Activated T-helper 17 cell treated with anti-CD3 and anti-CD28 coated beads, Interleukin-2, amount 50 U/mL, for 72 hours (primary cell): ENCODE results near the gene DZIP1. TPM values are rescaled to one million over a fixed set of nuclear protein-coding genes. Genes with fewer than 3 reads are reported as not detected.
"Not testable (repeated sequence)": the region's sequence is repeated elsewhere in the genome, so short reads cannot be mapped to it uniquely, and the experiment has no call there.

Experiments
- ATAC-seq: fragments of 150-1000 bp; cut with Tn5 transposase; replicated peaks from 2 replicates; pipeline ENCODE4 v1.10.0; 2021; ENCODE audit warnings: mild to moderate bottlenecking, moderate library complexity
- H3K27ac Mint-ChIP-seq: one replicate; pipeline ENCODE4 v1.8.0; 2022; ENCODE audit warnings: mixed read lengths
- H3K27me3 Mint-ChIP-seq: one replicate; pipeline ENCODE4 v1.8.0; 2022; ENCODE audit warnings: mixed read lengths
- H3K36me3 Mint-ChIP-seq: one replicate; pipeline ENCODE4 v1.8.0; 2022; ENCODE audit warnings: low read depth, mild to moderate bottlenecking, mixed read lengths
- H3K4me1 Mint-ChIP-seq: one replicate; pipeline ENCODE4 v1.8.0; 2022; ENCODE audit warnings: mixed read lengths
- H3K4me3 Mint-ChIP-seq: one replicate; pipeline ENCODE4 v1.8.0; 2022; ENCODE audit warnings: mild to moderate bottlenecking, mixed read lengths
- H3K9me3 Mint-ChIP-seq: one replicate; pipeline ENCODE4 v1.8.0; 2022; ENCODE audit warnings: mixed read lengths
- total RNA-seq, 2 donors: library from RNA; stranded (reverse); gene quantifications; one replicate each; pipeline ENCODE4 v1.2.3, GENCODE V29; 2022

Gene DZIP1, protein sequence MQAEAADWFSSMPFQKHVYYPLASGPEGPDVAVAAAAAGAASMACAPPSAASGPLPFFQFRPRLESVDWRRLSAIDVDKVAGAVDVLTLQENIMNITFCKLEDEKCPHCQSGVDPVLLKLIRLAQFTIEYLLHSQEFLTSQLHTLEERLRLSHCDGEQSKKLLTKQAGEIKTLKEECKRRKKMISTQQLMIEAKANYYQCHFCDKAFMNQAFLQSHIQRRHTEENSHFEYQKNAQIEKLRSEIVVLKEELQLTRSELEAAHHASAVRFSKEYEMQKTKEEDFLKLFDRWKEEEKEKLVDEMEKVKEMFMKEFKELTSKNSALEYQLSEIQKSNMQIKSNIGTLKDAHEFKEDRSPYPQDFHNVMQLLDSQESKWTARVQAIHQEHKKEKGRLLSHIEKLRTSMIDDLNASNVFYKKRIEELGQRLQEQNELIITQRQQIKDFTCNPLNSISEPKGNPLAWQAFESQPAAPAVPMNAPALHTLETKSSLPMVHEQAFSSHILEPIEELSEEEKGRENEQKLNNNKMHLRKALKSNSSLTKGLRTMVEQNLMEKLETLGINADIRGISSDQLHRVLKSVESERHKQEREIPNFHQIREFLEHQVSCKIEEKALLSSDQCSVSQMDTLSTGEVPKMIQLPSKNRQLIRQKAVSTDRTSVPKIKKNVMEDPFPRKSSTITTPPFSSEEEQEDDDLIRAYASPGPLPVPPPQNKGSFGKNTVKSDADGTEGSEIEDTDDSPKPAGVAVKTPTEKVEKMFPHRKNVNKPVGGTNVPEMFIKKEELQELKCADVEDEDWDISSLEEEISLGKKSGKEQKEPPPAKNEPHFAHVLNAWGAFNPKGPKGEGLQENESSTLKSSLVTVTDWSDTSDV
- not detected for total RNA-seq

DNA sequence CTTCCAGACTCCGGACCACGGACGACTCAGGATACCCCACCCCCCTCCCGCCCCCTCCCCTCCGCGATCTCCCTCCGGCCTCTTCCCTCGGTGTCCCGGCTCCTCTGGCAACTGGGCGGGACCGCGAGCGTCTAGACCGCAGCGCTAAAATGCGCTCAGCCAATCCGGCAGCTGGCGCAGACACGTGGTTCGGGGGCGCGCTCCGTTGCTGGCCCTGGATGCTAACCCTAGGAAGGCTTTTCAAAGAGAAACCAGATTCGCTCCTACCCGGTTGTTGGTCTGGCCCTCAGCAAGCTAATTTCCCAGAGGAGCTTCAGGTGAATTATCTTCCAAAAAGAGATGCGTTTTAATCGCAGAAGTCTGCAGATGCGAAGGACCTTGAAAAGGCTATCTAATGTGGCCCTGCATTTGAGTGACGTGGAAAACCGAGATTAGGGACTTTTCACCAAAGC lies at the start of gene DZIP1:
Gene DZIP1, minus strand, starts transcription at position 106 of the 452 bp plus-strand sequence. CDS start 2,677 bp downstream, outside the sequence.
- Mint-ChIP-seq H3K27me3 (peaks cover 29% of the 10 kb centered on the region), H3K27ac (no peak within 1 kb of the TSS), H3K9me3 (no peaks in the 10 kb centered on the region), H3K4me3 (peak within 1 kb of the TSS; percentile 62), H3K4me1 (no peaks in the 10 kb centered on the region), H3K36me3 (no peaks in the 10 kb centered on the region)
- peak; percentile 31 for ATAC-seq

DNA sequence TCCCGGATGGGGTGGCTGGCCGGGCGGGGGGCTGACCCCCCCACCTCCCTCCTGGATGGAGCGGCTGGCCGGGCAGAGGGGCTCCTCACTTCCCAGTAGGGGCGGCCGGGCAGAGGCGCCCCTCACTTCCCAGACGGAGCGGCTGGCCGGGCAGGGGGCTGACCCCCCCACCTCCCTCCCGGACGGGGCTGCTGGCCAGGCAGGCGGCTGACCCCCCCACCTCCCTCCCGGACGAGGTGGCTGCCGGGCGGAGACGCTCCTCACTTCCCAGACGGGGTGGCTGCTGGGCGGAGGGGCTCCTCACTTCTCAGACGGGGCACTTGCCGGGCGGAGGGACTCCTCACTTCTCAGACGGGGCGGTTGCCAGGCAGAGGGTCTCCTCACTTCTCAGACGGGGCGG lies 46.5 kb upstream of the DZIP1 start:
- not testable (repeated sequence) for ATAC-seq, H3K27me3 Mint-ChIP-seq, H3K27ac Mint-ChIP-seq, H3K4me3 Mint-ChIP-seq, H3K36me3 Mint-ChIP-seq, H3K9me3 Mint-ChIP-seq
- H3K4me1 Mint-ChIP-seq = peaks cover 28% of the 10 kb centered on the region

DNA sequence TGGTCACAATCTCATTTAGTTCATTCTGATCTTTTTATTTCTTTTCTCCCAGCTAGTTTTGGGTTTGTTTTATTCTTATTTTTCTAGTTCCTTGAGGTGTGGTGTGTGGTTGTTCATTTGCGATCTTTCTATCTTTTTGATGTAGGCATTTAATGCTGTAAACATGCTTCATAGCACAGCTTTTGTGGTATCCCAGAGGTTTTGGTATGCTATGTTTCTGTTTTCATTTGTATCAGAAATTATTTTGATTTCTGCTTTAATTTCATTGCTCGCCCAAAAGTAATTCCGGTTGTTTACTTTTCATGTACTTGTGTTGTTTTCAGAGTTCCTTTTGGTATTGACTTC lies 45.0 kb upstream of the DZIP1 start:
- Mint-ChIP-seq H3K36me3 (no peaks in the 10 kb centered on the region), H3K27ac (peak overlapping the region; percentile 76), H3K4me1 (peaks cover 35% of the 10 kb centered on the region), H3K27me3 (no peaks in the 10 kb centered on the region), H3K4me3 (peak overlapping the region; percentile 37), H3K9me3 (peaks cover 7% of the 10 kb centered on the region)
- ATAC-seq = peak; percentile 20

DNA sequence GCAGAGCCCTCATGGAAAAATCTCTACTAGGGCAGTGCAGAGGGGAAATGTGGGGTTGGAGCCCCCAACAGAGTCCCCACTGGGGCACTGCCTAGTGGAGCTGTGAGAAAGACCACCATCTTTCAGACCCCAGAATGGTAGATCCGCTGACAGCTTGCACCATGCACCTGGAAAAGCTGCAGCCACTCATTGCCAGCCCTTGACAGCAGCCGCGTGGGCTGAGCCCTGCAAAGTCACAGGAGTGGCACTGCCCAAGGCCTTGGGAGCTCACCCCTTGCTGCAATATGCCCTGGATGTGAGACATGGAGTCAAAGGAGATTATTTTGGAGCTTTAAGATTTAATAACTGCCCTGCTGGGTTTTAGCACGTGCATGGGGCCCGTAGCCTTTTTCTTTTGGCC lies 40.5 kb upstream of the DZIP1 start:
- Mint-ChIP-seq H3K4me1 (peaks cover 59% of the 10 kb centered on the region), H3K36me3 (peaks cover 22% of the 10 kb centered on the region)
- H3K27ac Mint-ChIP-seq, H3K27me3 Mint-ChIP-seq, H3K9me3 Mint-ChIP-seq, H3K4me3 Mint-ChIP-seq, ATAC-seq: not testable (repeated sequence)

DNA sequence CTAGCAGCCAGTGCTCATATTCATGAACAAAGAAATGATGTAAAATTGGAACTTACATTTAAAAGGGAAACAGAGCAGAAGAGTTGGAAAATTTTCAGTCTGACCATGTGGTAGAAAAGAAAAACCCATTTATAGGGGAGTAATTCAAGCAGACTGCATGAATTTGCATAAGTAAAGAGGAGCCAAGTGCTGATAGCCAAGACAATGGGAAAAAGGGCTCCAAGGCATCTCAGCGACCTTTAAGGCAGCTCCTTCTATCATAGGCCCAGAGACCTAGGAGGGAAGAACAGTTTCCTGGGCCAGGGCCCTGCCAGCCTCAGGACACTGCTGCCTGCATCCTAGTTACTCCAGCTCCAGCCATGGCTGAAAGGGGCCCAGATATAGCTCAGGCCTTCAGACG lies 39.9 kb upstream of the DZIP1 start:
- peaks cover 59% of the 10 kb centered on the region for H3K4me1 Mint-ChIP-seq
- H3K4me3 Mint-ChIP-seq = no peak overlapping the region
- no peaks in the 10 kb centered on the region for H3K27me3 Mint-ChIP-seq
- H3K9me3 Mint-ChIP-seq = peaks cover 7% of the 10 kb centered on the region
- H3K27ac Mint-ChIP-seq = no peak overlapping the region
- peaks cover 26% of the 10 kb centered on the region for H3K36me3 Mint-ChIP-seq
- ATAC-seq = no peak

DNA sequence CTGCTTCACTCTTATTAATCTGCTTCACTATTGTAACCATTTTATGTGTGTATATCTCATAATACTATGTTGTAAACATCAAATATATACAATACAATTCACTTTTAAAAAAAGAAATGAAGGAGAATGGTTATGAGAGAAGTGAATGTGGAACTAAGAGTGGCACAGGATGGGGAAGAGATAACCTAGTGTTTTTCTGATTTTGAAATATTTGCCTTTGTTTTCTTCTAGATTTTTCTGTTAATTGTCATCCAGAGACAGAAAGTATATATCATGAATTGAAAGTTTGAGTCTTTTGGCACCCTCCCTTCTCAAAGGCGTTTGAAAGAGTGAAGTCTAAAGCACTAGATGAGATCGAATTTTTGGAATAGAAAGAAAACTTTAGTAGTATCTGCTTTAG lies 35.2 kb upstream of the DZIP1 start:
- no peaks in the 10 kb centered on the region for H3K9me3 Mint-ChIP-seq
- ATAC-seq = no peak
- peak overlapping the region; percentile 98 for H3K4me3 Mint-ChIP-seq
- H3K27ac Mint-ChIP-seq = peak overlapping the region; percentile 57
- H3K36me3 Mint-ChIP-seq = peaks cover 31% of the 10 kb centered on the region
- H3K4me1 Mint-ChIP-seq = peaks cover 50% of the 10 kb centered on the region
- no peaks in the 10 kb centered on the region for H3K27me3 Mint-ChIP-seq

DNA sequence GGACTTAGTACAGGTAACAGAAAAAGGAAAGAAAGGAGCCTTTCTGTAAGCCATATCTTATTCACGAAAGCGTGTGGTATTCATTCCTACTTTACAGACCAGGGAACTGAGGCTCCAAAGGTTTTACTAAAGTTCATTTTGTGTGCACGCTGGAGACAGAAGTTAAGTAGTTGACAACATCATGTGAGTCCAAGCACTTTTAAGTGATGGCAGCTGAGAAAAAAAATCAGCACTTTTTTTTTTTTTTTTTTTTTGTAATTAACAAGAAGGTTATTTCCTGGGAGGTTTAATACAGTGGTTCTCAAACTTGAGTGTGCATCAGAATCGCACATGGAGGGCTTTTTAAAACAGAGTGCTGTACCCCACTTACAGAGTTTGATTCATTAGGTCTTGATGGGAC lies 34.5 kb upstream of the DZIP1 start:
- H3K27ac Mint-ChIP-seq = peak overlapping the region; percentile 79
- peaks cover 27% of the 10 kb centered on the region for H3K36me3 Mint-ChIP-seq
- no peaks in the 10 kb centered on the region for H3K27me3 Mint-ChIP-seq
- peaks cover 48% of the 10 kb centered on the region for H3K4me1 Mint-ChIP-seq
- H3K4me3 Mint-ChIP-seq = peak overlapping the region; percentile 98
- no peak for ATAC-seq
- H3K9me3 Mint-ChIP-seq = no peaks in the 10 kb centered on the region

DNA sequence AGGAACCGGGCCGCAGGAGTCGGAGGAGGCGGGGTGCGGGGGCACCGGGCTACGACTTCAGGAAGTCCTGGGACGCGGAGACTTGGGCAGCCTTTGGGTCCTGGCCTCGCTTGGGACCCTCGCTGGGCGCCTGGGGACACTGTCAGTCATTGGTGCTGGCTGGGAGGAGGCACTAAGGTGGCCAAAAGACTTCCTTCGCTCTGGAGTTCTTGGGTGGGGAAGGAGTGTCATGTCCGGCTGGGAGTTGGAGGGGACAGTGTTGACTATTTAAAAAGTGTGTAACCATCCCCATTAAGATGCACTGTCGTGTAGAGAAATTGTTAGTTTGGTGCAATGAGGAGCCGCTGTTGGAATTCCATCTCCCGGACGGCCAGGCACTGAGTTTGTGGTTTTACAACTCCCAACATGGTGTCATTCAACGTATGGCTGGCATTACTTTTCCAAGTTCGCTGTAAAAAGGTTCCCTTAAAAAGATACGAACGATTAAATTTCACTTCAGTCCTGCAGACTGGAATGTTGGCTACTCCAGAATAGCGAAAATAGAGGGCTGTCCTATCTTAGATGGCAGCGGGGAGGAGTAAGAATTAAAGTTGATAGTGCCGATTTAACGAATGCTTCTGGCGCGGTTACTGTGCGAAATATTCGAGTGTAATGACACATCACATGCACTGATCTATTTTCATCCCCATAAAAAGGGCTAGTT lies 33.2 kb upstream of the DZIP1 start:
- Mint-ChIP-seq H3K27me3 (no peaks in the 10 kb centered on the region), H3K27ac (peak overlapping the region; percentile 79), H3K4me1 (peaks cover 41% of the 10 kb centered on the region), H3K36me3 (peaks cover 24% of the 10 kb centered on the region), H3K9me3 (no peaks in the 10 kb centered on the region), H3K4me3 (peak overlapping the region; percentile 98)
- ATAC-seq = no peak

DNA sequence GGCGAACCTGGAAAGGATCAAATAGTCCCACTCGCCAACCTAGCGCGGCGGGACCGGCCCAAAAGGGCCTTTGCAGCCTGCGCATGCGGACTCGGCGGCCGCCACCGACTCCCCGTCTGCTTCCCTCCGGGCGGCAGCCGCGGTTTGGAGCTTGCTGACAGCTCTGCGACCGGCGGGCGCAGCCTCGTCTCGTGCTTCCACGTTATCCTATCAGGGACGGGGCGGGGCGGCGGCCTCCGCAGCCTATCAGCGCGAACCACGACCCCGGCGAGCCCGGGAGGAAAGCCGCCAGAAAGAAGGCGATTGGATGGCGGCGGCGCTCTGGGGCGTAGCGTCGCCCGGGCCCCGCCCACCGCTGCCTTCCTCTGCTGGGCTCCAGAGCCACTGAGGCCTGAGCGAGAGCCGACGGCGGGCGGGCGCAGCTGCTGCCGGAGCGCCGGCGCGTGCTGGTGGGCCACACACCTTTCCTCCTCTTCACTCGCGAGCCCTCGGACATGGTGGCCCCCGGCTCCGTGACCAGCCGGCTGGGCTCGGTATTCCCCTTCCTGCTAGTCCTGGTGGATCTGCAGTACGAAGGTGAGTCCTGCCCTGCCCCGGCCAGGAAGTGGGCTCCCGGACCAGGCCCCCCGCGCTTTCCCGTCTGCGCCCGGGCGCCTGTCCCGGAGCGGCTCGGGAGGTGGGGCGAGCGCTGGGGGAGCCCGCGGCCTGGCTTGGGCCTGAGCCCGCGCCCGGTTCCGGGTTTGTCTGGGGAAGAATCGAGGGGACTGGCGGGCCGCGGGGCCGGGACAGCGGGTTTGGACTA lies 32.5 kb upstream of the DZIP1 start, which contains the start of gene DNAJC3:
Gene DNAJC3, plus strand, starts transcription at position 378 of the 802 bp plus-strand sequence. Its CDS starts 117 bp downstream, at position 495.
- ATAC-seq = peak; percentile 98
- H3K4me3 Mint-ChIP-seq = peak within 1 kb of the TSS; percentile 98
- H3K27me3 Mint-ChIP-seq = no peaks in the 10 kb centered on the region
- H3K9me3 Mint-ChIP-seq = no peaks in the 10 kb centered on the region
- H3K4me1 Mint-ChIP-seq = peaks cover 34% of the 10 kb centered on the region
- H3K36me3 Mint-ChIP-seq = peaks cover 24% of the 10 kb centered on the region
- peak within 1 kb of the TSS; percentile 95 for H3K27ac Mint-ChIP-seq

DNA sequence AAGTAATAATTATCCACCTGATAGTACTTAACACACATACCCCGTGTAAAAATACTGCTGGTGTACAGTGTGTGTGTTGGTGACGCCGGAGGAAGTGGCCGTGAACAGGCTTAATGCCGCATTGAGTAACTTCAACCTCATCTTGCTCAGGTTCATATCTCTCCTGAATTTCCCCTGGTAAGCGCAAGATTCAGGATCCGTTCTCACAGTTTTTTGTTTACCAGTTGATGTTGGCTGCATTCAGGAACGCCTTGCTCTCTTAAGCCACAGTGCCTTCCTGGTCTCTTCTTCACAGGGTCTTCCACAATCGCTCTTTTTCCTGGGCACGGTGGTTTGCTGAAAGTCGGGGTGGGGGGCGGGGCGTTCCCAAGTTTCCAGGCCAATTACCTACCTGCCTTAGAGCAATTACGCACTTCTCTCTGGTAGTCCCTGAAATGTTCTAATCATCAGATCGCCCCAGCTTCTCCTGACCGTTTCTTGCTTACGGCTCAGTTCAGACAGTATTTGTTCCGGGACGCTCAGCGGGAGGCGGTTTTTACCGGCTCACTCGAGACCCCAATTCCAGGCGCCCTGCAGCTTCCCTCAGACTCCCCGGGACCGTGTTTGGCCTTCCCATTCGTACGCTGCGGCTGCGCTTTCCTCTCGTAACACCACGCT lies 31.7 kb upstream of the DZIP1 start:
- H3K27me3 Mint-ChIP-seq = no peaks in the 10 kb centered on the region
- H3K36me3 Mint-ChIP-seq = peaks cover 17% of the 10 kb centered on the region
- peak; percentile 5 for ATAC-seq
- H3K4me1 Mint-ChIP-seq = peaks cover 28% of the 10 kb centered on the region
- H3K9me3 Mint-ChIP-seq = no peaks in the 10 kb centered on the region
- H3K4me3 Mint-ChIP-seq = peak overlapping the region; percentile 98
- H3K27ac Mint-ChIP-seq = peak overlapping the region; percentile 95

DNA sequence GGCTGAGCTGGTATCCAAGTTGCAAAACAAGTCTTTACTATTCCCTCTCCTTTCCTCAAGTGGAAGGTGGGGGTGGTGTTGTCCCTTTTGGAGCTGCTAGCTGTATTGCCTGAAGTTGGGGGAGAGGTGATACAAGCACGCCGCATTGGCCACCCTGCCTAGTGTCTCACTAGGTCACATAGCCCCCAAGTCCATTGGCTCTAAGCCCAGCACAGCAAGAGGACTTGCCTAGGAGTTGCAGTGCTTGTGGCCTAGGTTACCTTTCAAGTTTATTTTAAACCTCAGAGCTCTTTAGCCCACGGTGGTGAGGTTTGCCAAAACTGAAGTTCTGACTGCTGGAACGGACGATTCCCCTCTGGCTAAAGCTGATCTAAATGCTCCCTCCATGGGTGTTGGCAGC lies 27.1 kb upstream of the DZIP1 start:
- Mint-ChIP-seq H3K9me3 (peaks cover 23% of the 10 kb centered on the region), H3K36me3 (peaks cover under 1% of the 10 kb centered on the region), H3K27ac (no peak overlapping the region), H3K4me3 (no peak overlapping the region), H3K27me3 (no peaks in the 10 kb centered on the region), H3K4me1 (peaks cover 10% of the 10 kb centered on the region)
- ATAC-seq = no peak

DNA sequence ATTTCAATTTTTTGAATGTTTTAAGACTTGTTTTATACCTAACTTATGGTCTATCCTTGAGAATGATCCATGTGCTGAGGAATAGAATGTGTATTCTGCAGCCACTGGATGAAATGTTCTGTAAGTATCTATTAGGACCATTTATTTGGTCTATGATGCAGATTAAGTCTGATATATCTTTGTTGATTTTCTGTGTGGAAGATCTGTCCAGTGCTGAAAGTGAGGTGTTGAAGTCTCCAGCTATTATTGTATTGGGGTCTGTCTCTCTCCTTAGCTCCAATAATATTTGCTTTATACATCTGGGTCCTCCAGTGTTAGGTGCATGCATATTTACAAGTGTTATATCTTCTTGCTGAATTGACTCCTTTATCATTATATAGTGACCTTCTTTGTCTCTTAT lies 22.7 kb upstream of the DZIP1 start:
- H3K27ac Mint-ChIP-seq, H3K4me3 Mint-ChIP-seq, ATAC-seq, H3K36me3 Mint-ChIP-seq, H3K4me1 Mint-ChIP-seq: not testable (repeated sequence)
- Mint-ChIP-seq H3K9me3 (peaks cover 45% of the 10 kb centered on the region), H3K27me3 (peaks cover 10% of the 10 kb centered on the region)

DNA sequence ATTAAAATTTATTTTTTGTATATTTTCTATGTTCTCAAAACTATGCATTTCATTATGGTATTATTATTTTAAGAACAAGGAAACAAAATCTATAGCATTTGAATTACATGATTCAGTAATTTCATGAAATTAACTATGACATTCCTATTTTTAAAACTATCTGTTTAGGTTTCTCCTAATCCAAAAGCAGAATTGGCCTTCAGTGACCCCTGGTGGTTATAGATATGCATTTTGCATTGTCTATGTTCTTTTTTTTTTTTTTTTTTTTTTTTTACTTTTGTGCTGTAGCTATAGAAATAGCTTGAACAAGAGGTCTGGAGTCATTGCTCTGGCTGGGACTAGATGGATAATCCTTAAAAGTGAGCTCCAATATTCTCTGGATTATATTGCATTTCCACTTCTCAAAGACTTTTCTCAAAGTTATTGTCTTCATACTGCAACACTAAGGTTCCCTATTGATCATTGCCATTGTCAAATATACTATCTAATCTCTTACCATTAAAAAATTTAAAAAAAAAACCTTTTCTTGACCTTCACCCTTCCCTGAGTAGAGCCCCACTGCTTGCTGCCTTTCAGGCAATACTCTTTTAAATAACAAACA lies 16.6 kb upstream of the DZIP1 start:
- Mint-ChIP-seq H3K4me3 (no peak overlapping the region), H3K27ac (no peak overlapping the region), H3K9me3 (peaks cover 21% of the 10 kb centered on the region), H3K4me1 (no peaks in the 10 kb centered on the region), H3K36me3 (no peaks in the 10 kb centered on the region), H3K27me3 (peaks cover 14% of the 10 kb centered on the region)
- no peak for ATAC-seq
